GM23338 (cell line): ENCODE measurements around the gene ADSS1. TPM values are rescaled to one million over a fixed set of nuclear protein-coding genes. Genes with fewer than 3 reads are reported as not detected.

Experiments used
- ATAC-seq: fragments of 200-7000 bp; cut with Tn5 transposase; 3 replicates; pipeline ENCODE4 v1.9.1; 2020
- DNase-seq: peaks from one replicate; pipeline ENCODE4 v3.0.0-alpha.2; 2015; ENCODE audit warnings: low spot score
- H2AFZ ChIP-seq: fragments of 200-600 bp; sonication (generic); 2 replicates; pipeline ENCODE4 v1.8.0; 2016; ENCODE audit warnings: antibody characterized with exemption, mild to moderate bottlenecking, moderate library complexity
- H3F3A ChIP-seq: fragments of 200-600 bp; sonication (generic); replicated peaks from 2 replicates; pipeline ENCODE4 v1.8.0; 2017; ENCODE audit warnings: antibody characterized with exemption, mixed run types, low read depth
- H3K27ac ChIP-seq: fragments of 200-600 bp; sonication (generic); 2 replicates; pipeline ENCODE4 v1.6.1; 2016; ENCODE audit warnings: low read depth
- H3K27me3 ChIP-seq: fragments of 200-600 bp; sonication (generic); 2 replicates; pipeline ENCODE4 v1.8.0; 2016; ENCODE audit warnings: mild to moderate bottlenecking, mixed run types, moderate library complexity; ENCODE audit not compliant: insufficient read depth
- H3K36me3 ChIP-seq: fragments of 200-600 bp; sonication (generic); 2 replicates; pipeline ENCODE4 v1.8.0; 2016; ENCODE audit warnings: mild to moderate bottlenecking; ENCODE audit not compliant: insufficient read depth
- H3K4me1 ChIP-seq: fragments of 200-600 bp; sonication (generic); 2 replicates; pipeline ENCODE4 v1.8.0; 2016; ENCODE audit warnings: mild to moderate bottlenecking, moderate library complexity; ENCODE audit not compliant: insufficient read depth
- H3K4me2 ChIP-seq: fragments of 200-600 bp; sonication (generic); 2 replicates; pipeline ENCODE4 v1.7.1; 2017; ENCODE audit warnings: mixed run types
- H3K4me3 ChIP-seq: fragments of 200-600 bp; sonication (generic); 2 replicates; pipeline ENCODE4 v1.6.1; 2016; ENCODE audit warnings: mixed run types
- H3K79me2 ChIP-seq: fragments of 200-600 bp; sonication (generic); replicated peaks from 2 replicates; pipeline ENCODE4 v1.8.0; 2017; ENCODE audit warnings: mild to moderate bottlenecking; ENCODE audit not compliant: insufficient read depth
- H3K9me2 ChIP-seq: fragments of 200-600 bp; sonication (generic); 2 replicates; pipeline ENCODE4 v1.8.0; 2017; ENCODE audit not compliant: insufficient read depth
- H4K20me1 ChIP-seq: fragments of 200-600 bp; sonication (generic); replicated peaks from 2 replicates; pipeline ENCODE4 v1.8.0; 2017; ENCODE audit warnings: mild to moderate bottlenecking; ENCODE audit not compliant: insufficient read depth
- H3K27ac Mint-ChIP-seq: 2 replicates; pipeline ENCODE4 v1.8.0; 2020; ENCODE audit warnings: inconsistent platforms, mild to moderate bottlenecking, moderate library complexity, mixed read lengths
- H3K27me3 Mint-ChIP-seq: 3 replicates; pipeline ENCODE4 v1.8.0; 2022; ENCODE audit warnings: low read depth, mild to moderate bottlenecking, moderate library complexity, mixed read lengths, inconsistent platforms; ENCODE audit not compliant: insufficient read depth, poor library complexity
- H3K36me3 Mint-ChIP-seq: 3 replicates; pipeline ENCODE4 v1.8.0; 2021; ENCODE audit warnings: low read depth, mild to moderate bottlenecking, inconsistent platforms, moderate library complexity, mixed read lengths
- H3K4me1 Mint-ChIP-seq: 3 replicates; pipeline ENCODE4 v1.8.0; 2020; ENCODE audit warnings: mild to moderate bottlenecking, inconsistent platforms, mixed read lengths
- H3K4me3 Mint-ChIP-seq: 3 replicates; pipeline ENCODE4 v1.8.0; 2021; ENCODE audit warnings: moderate library complexity, mild to moderate bottlenecking, inconsistent platforms, mixed read lengths
- H3K9me3 Mint-ChIP-seq: 3 replicates; pipeline ENCODE4 v1.8.0; 2020; ENCODE audit warnings: moderate library complexity, mild to moderate bottlenecking, inconsistent platforms, mixed read lengths
- CREB1 ChIP-seq: fragments of 250-450 bp; sonication (Bioruptor Pico); IDR thresholded peaks from 2 replicates; pipeline ENCODE4 v1.5.0; 2020; ENCODE audit warnings: low read depth, mild to moderate bottlenecking, moderate library complexity
- CTCF ChIP-seq, 2 experiments: fragments of 200-600 bp in 1 of 2; sonication (generic) in 1 of 2; conservative IDR thresholded peaks; 2 replicates each; pipeline versions ENCODE4 v1.5.1 to v1.6.1; 2016 to 2017; ENCODE audit warnings: antibody characterized with exemption in 2 of 2, low read depth in 2 of 2, mild to moderate bottlenecking in 2 of 2, moderate library complexity in 1 of 2
- EZH2 ChIP-seq: fragments of 200-600 bp; sonication (generic); IDR thresholded peaks from one replicate; pipeline ENCODE4 v1.8.0; 2017; ENCODE audit warnings: antibody characterized with exemption, mild to moderate bottlenecking, low read depth; ENCODE audit not compliant: unreplicated experiment
- EZH2phosphoT487 ChIP-seq: fragments of 200-600 bp; sonication (generic); IDR thresholded peaks from one replicate; pipeline ENCODE4 v1.8.1; 2018; ENCODE audit warnings: antibody characterized with exemption; ENCODE audit not compliant: unreplicated experiment
- JUNB ChIP-seq: IDR thresholded peaks from one replicate; pipeline ENCODE4 v1.6.1; 2016; ENCODE audit warnings: antibody characterized with exemption; ENCODE audit not compliant: unreplicated experiment
- NANOG ChIP-seq: IDR thresholded peaks from 2 replicates; pipeline ENCODE4 v1.6.1; 2016; ENCODE audit warnings: antibody characterized with exemption, borderline replicate concordance
- POLR2AphosphoS5 ChIP-seq: IDR thresholded peaks from 2 replicates; pipeline ENCODE4 v1.6.1; 2016; ENCODE audit warnings: antibody characterized with exemption, low read depth
- STAT1 ChIP-seq: IDR thresholded peaks from one replicate; pipeline ENCODE4 v1.6.1; 2016; ENCODE audit warnings: antibody characterized with exemption; ENCODE audit not compliant: unreplicated experiment
- ZNF114 ChIP-seq: fragments of 250-450 bp; sonication (Bioruptor Pico); IDR thresholded peaks from 2 replicates; pipeline ENCODE4 v1.5.0; 2020; ENCODE audit warnings: mild to moderate bottlenecking, moderate library complexity
- ZNF331 ChIP-seq: fragments of 250-450 bp; sonication (Bioruptor Pico); IDR thresholded peaks from 2 replicates; pipeline ENCODE4 v1.5.0; 2020; ENCODE audit warnings: low read depth, mild to moderate bottlenecking, moderate library complexity
- polyA plus RNA-seq: library from polyadenylated mRNA; unstranded; fragments of >200 nt; fragmentation: Nextera tagmentation; extraction: Ambion mirVana; gene quantifications from 2 replicates; pipeline ENCODE4 v1.2.1, GENCODE V29; 2016
- total RNA-seq: library from RNA; depleted of rRNA; stranded (reverse); fragments of >200 nt; shearing (Covaris generic); gene quantifications from 2 replicates; pipeline ENCODE4 v1.2.3, GENCODE V29; 2014
- TF ChIP-seq, protein P1 (sequence below): IDR thresholded peaks from one replicate; pipeline ENCODE4 v1.6.1; 2018; ENCODE audit warnings: antibody characterized with exemption; ENCODE audit not compliant: unreplicated experiment
- TF ChIP-seq, protein P2 (sequence below): IDR thresholded peaks from 2 replicates; pipeline ENCODE4 v1.6.1; 2016; ENCODE audit warnings: antibody characterized with exemption

The ADSS1 gene
- total and polyA plus RNA-seq, 2 experiments from 2014 or later = 9.5 to 11.6 TPM

DNA sequence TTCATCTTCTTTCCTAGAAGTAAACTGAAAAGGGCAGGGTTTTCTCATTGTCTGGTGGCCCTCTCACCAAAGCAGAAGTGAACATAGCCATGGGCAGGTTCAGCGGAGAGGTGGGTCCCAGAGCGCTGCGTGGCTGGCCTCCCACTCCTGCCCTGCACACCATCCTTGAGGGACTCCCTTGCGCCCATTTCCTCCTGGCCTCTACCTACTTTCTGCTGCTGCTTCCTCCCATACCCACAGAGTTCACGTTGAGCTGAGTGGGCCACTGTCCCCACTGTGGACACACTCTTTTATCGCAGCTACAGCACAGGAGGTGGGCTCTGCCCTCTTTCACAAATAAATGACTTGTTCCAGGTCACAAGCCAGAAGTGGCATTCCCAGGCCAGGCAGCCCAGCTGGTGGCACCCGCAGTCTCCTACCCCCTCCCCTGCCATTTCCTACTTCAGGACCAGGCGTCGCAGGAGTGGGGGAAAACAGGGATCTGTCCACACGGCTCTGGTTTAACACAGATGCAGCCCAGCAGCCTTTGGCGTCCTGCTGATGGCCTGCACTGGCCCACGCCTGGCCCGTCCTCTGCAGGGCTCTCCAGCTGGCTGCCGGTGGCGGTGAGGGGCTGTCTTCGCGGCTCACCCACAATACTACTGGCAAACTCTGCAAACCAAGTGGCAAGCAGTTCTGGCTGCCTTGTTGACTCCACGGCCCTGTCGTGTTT, 33.8 kb downstream of the ADSS1 start (continued):
- TF ChIP-seq, protein P1, sequence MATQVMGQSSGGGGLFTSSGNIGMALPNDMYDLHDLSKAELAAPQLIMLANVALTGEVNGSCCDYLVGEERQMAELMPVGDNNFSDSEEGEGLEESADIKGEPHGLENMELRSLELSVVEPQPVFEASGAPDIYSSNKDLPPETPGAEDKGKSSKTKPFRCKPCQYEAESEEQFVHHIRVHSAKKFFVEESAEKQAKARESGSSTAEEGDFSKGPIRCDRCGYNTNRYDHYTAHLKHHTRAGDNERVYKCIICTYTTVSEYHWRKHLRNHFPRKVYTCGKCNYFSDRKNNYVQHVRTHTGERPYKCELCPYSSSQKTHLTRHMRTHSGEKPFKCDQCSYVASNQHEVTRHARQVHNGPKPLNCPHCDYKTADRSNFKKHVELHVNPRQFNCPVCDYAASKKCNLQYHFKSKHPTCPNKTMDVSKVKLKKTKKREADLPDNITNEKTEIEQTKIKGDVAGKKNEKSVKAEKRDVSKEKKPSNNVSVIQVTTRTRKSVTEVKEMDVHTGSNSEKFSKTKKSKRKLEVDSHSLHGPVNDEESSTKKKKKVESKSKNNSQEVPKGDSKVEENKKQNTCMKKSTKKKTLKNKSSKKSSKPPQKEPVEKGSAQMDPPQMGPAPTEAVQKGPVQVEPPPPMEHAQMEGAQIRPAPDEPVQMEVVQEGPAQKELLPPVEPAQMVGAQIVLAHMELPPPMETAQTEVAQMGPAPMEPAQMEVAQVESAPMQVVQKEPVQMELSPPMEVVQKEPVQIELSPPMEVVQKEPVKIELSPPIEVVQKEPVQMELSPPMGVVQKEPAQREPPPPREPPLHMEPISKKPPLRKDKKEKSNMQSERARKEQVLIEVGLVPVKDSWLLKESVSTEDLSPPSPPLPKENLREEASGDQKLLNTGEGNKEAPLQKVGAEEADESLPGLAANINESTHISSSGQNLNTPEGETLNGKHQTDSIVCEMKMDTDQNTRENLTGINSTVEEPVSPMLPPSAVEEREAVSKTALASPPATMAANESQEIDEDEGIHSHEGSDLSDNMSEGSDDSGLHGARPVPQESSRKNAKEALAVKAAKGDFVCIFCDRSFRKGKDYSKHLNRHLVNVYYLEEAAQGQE = no peak
- no peak for TF ChIP-seq NANOG

DNA sequence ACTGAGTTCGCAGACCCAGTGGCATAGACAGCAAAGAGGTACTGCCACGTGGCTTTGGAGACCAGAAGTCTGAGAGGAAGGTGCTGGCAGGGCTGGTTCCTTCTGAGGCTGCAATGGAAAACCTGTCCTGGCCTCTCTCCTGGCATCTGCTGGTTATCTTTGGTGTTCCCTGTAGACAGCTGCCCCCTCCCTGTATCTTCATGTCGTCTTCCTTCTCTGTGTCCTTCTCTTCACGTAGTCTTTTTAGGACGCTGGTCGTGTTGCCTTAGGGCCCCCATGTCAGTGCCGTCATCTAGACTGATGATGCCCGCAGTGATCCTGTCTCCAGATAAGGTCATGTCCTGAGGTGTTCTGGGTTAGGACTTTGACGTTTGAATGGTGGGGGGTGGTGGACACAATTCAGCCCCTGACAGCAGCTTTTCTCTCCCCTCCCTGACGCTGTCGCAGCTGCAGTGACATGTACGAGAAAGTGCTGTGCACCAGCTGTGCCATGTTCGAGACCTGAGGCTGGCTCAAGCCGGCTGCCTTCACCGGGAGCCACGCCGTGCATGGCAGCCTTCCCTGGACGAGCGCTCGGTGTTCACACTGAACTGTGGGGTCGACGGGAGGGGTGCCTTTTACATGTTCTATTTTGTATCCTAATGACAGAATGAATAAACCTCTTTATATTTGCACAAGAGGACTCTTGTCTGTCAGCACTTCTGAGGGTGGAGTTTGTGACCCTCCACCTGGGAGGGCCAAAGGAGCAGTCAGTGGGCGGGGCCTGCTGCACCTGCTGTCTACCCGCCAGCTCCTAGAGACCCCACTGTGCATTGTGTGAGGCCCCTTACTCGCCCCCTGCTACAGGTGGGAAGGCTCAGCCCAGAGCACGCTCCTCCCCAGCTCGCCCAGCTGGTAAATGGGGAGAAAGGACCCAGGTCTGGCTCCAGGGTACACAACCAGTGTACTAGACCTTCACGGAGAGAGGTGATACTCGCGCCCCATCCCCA, 35.2 kb downstream of the ADSS1 start:
- Histone ChIP-seq H3K4me2 (no peak overlapping the region), H4K20me1 (peaks cover 10% of the 10 kb centered on the region), H3K4me1 (peaks cover 2% of the 10 kb centered on the region; the same call in 1 of the 2 replicates), H3K79me2 (peaks cover 28% of the 10 kb centered on the region), H3K9me2 (no peaks in the 10 kb centered on the region), H3K36me3 (no peaks in the 10 kb centered on the region), H3K4me3 (no peak overlapping the region), H3K27me3 (no peaks in the 10 kb centered on the region), H3K27ac (no peak overlapping the region), H3F3A (no peaks in the 10 kb centered on the region), H2AFZ (no peak overlapping the region)
- no peak for DNase-seq
- Mint-ChIP-seq H3K4me3 (no peak overlapping the region), H3K27ac (0 out of 2 replicates have a peak overlapping the region, but pooled peaks have one; percentile 36), H3K9me3 (no peaks in the 10 kb centered on the region), H3K27me3 (peaks cover 21% of the 10 kb centered on the region), H3K4me1 (peaks cover 23% of the 10 kb centered on the region), H3K36me3 (peaks cover 69% of the 10 kb centered on the region)
- ATAC-seq = peak; percentile 27; the same call in 1 of the 3 replicates
- TF ChIP-seq POLR2AphosphoS5 = no peak
- TF ChIP-seq EZH2phosphoT487 = no peak
- TF ChIP-seq, protein P2, sequence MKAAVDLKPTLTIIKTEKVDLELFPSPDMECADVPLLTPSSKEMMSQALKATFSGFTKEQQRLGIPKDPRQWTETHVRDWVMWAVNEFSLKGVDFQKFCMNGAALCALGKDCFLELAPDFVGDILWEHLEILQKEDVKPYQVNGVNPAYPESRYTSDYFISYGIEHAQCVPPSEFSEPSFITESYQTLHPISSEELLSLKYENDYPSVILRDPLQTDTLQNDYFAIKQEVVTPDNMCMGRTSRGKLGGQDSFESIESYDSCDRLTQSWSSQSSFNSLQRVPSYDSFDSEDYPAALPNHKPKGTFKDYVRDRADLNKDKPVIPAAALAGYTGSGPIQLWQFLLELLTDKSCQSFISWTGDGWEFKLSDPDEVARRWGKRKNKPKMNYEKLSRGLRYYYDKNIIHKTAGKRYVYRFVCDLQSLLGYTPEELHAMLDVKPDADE = no peak
- TF ChIP-seq EZH2 = no peak
- TF ChIP-seq STAT1 = no peak
- TF ChIP-seq ZNF331 = no peak
- no peak for TF ChIP-seq NANOG
- TF ChIP-seq ZNF114 = no peak
- no peak for TF ChIP-seq CTCF (conservative IDR thresholded peaks at IDR 0.05; ENCODE audit: low read depth in 2 of 2)
- TF ChIP-seq CREB1 (CRISPR knock-in tag) = no peak
- no peak for TF ChIP-seq JUNB
